Endothelial cell (in vitro differentiated cells): ENCODE data around the gene NFX1. TPM values are rescaled to one million over a fixed set of nuclear protein-coding genes. Genes with fewer than 3 reads are reported as not detected.

ENCODE experiments used
- DNase-seq: peaks from one replicate; pipeline ENCODE4 v3.0.0; 2021; ENCODE audit warnings: low spot score
- H3K27ac Mint-ChIP-seq: one replicate; pipeline ENCODE4 v1.8.0; 2021; ENCODE audit warnings: mixed read lengths, inconsistent platforms; ENCODE audit not compliant: unreplicated experiment
- H3K27me3 Mint-ChIP-seq: one replicate; pipeline ENCODE4 v1.8.0; 2021; ENCODE audit warnings: mild to moderate bottlenecking, moderate library complexity, mixed read lengths, inconsistent platforms; ENCODE audit not compliant: unreplicated experiment
- H3K36me3 Mint-ChIP-seq: one replicate; pipeline ENCODE4 v1.8.0; 2021; ENCODE audit warnings: mild to moderate bottlenecking, low read depth, mixed read lengths, inconsistent platforms; ENCODE audit not compliant: unreplicated experiment
- H3K4me1 Mint-ChIP-seq: one replicate; pipeline ENCODE4 v1.8.0; 2021; ENCODE audit warnings: mild to moderate bottlenecking, mixed read lengths, inconsistent platforms; ENCODE audit not compliant: unreplicated experiment
- H3K4me3 Mint-ChIP-seq: one replicate; pipeline ENCODE4 v1.8.0; 2021; ENCODE audit warnings: mild to moderate bottlenecking, mixed read lengths, inconsistent platforms; ENCODE audit not compliant: unreplicated experiment
- H3K9me3 Mint-ChIP-seq: one replicate; pipeline ENCODE4 v1.8.0; 2021; ENCODE audit warnings: mixed read lengths, inconsistent platforms; ENCODE audit not compliant: unreplicated experiment
- CTCF ChIP-seq: fragments of 200-600 bp; sonication (generic); IDR thresholded peaks from one replicate; pipeline ENCODE4 v1.5.0; 2021; ENCODE audit warnings: antibody characterized with exemption; ENCODE audit not compliant: unreplicated experiment
- total RNA-seq: library from RNA; stranded (reverse); fragmentation: NEBNext Ultra II Directional; extraction: Animal tissue kit (Norgen Biotek cat#: 25700); gene quantifications from one replicate; pipeline ENCODE4 v1.2.1, GENCODE V29; 2021; ENCODE audit not compliant: unreplicated experiment

Gene NFX1
- total RNA-seq, 1 donor from 2014 or later: 33.5 TPM

GRCh38 chr9:33287087-33287490 is 3.2 kb upstream of the NFX1 start:
- peak; percentile 54 for TF ChIP-seq CTCF
- Mint-ChIP-seq H3K4me3 (no peak overlapping the region), H3K4me1 (peaks cover 13% of the 10 kb centered on the region), H3K36me3 (peaks cover 20% of the 10 kb centered on the region), H3K9me3 (no peaks in the 10 kb centered on the region), H3K27ac (peak overlapping the region; percentile 52), H3K27me3 (peaks cover 9% of the 10 kb centered on the region)
- DNase-seq: peak; percentile 50

GRCh38 chr9:33288235-33288634 is 2.1 kb upstream of the NFX1 start:
- peaks cover 22% of the 10 kb centered on the region for H3K4me1 Mint-ChIP-seq
- DNase-seq: no peak
- peaks cover 16% of the 10 kb centered on the region for H3K36me3 Mint-ChIP-seq
- no peak for TF ChIP-seq CTCF
- H3K9me3 Mint-ChIP-seq: no peaks in the 10 kb centered on the region
- no peak overlapping the region for H3K27ac Mint-ChIP-seq
- peaks cover 10% of the 10 kb centered on the region for H3K27me3 Mint-ChIP-seq
- no peak overlapping the region for H3K4me3 Mint-ChIP-seq

DNA sequence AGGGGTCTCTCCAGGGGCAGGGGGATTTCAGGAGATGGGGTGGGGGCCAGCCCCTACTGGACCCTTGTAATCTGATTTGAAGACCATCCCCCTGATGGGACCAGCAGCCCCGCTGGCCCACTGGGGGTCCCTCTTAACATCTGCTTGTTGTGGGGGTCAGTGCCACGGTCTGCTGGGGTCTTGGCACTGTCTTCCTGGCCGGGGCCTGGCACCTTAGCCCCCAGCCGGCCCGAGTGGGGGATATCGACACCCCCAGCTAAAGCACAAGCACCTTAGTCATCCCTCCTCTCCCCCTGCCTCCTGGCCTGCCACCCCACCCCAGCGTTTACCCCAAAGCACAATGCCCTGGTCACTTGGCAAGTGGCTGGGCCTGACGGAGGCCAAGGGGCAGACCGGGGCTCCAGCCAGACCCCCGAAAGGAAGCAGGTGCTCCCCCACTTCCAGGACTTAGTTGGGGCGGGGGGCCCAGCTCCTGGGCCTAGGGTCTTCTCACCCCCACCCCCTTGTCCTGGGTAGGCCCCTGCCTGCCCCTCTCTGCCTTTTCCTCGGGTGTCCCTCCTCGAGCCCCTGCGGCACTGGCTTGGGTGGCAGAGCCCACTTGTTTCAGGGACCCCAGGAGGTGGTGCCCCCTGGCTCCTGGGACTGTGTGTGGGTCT is 1.4 kb upstream of the NFX1 start:
- no peak for DNase-seq
- Mint-ChIP-seq H3K4me3 (no peak overlapping the region), H3K27me3 (peaks cover 10% of the 10 kb centered on the region), H3K4me1 (peaks cover 25% of the 10 kb centered on the region), H3K36me3 (peaks cover 15% of the 10 kb centered on the region), H3K27ac (no peak overlapping the region), H3K9me3 (no peaks in the 10 kb centered on the region)
- TF ChIP-seq CTCF: no peak

GRCh38 chr9:33289496-33289895 is 820 bp upstream of the NFX1 start:
- TF ChIP-seq CTCF: no peak
- no peaks in the 10 kb centered on the region for H3K9me3 Mint-ChIP-seq
- H3K4me3 Mint-ChIP-seq: peak overlapping the region; percentile 95
- no peak for DNase-seq
- H3K36me3 Mint-ChIP-seq: peaks cover 17% of the 10 kb centered on the region
- H3K27ac Mint-ChIP-seq: peak overlapping the region; percentile 96
- peaks cover 10% of the 10 kb centered on the region for H3K27me3 Mint-ChIP-seq
- H3K4me1 Mint-ChIP-seq: peaks cover 25% of the 10 kb centered on the region

DNA sequence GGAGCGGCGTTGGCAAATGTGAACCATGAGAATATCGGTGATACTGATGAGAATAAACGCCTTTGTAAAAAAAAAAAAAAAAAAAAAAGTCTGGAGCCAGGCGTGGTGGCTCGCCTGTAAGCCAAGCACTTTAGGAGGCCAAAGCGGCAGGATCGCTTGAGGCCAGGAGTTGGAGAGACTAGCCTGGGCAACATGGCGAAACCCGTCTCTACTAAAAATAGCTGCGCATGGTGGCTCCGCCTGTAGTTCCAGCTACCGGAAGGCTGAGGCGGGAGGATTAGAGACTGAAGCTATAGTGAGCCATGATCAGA is 425 bp upstream of the NFX1 start:
- TF ChIP-seq CTCF: no peak
- DNase-seq: no peak
- Mint-ChIP-seq H3K27ac (peak overlapping the region; percentile 96), H3K4me3 (peak overlapping the region; percentile 95), H3K9me3 (no peaks in the 10 kb centered on the region), H3K36me3 (peaks cover 21% of the 10 kb centered on the region), H3K27me3 (peaks cover 10% of the 10 kb centered on the region), H3K4me1 (peaks cover 25% of the 10 kb centered on the region)
